GM18873 (cell line): ENCODE results near the gene MANSC1.

Source experiments
- ATAC-seq: cut with Tn5 transposase; IDR thresholded peaks from one replicate; pipeline ENCODE4 v1.9.1; 2021; ENCODE audit warnings: mild to moderate bottlenecking, moderate library complexity, moderate number of reproducible peaks; ENCODE audit not compliant: unreplicated experiment, low FRiP score

The MANSC1 gene

DNA sequence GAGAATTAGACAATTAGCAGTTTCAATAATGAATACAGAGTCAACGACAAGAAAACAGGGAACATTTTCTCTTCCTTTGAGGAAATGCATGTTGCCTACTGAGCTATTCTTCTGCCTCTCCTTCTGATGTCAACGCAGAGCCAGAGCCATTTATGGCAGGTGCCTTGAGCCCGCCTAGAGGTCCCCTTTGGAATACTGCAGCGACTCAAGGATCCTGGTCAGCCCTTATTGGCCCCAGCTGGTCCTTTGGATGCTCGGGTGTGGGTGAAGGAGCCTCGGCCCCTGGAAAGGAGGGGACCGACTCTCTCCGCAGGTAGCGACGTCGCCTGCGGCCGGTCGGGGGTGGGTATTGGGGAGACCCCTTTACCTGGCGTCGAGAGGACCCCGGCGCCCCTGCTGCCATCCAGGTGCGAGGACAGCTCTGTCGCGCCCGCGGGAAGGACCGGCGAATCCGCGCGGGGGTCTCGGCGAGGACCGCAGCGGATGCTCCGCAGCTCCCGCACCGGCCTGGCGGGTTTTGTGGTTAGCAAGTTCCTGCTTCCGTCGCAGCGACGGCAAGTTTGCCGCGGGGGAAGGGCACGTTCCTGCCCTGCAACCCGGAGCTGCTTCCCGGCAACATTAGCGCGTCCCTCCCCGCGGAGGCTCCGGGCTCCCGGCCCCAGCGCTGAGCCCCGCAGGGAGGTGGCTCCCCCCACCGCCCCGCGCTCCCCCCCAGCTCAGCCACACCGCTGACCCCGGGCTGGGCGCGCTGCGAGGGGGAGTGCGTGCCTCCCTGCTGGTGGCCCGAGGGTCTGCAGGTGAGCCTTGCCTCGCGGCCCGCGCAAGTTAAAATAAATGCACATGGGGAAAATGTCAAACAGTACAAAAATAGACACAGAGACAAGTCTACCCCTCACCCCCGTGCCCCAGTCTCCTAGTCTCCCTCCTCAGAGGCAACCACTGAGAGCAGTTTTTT, at the start of gene MANSC1:
TSS of gene MANSC1 (minus strand) at position 532 of the 955 bp plus-strand sequence. CDS start 6,928 bp downstream, outside the sequence.
- no peak for ATAC-seq

GRCh38 chr12:12399161-12399560, 49.1 kb upstream of the MANSC1 start:
- ATAC-seq: no peak

DNA sequence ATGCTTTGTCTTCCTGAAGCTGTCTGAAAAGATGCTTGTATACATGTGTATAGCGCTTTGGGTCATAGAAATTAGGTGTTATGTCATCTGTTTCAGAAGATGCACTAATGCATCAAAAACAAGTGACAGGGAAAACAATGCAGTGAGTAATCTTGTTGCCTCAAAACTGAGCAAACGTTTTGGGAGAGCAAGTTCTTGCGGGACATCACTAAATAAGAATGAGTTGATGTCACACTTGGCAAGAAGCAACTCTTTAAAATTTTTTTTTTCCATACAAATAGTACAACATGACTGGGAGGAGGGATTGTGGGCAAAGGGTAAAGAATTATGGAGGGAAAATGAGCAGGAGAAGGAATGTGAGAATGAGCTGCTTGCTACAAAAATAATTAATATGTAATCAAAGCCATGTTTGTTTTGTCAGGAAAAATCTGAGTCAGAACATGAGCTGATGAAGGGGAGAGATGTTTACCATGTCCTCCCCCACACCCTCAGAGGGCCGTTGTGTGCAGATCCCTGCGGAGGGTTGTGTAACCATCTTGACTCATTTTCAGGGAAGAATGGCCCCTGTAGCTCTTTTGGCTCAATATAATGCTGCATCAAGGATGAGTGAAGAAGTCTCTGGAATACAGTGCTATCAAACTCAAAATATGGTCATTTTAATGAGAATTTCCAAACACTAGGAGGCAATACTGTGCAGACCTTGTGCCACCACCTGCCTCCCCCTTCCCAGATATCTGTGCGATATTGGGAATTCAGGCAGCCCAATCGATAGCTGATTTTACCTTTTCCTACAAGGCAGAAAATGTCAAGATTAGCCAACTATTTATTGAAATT, 48.2 kb upstream of the MANSC1 start:
- ATAC-seq: no peak

GRCh38 chr12:12397184-12397583, 47.1 kb upstream of the MANSC1 start:
- ATAC-seq: no peak

- no peak for ATAC-seq
Observed at GRCh38 chr12:12396694-12397093, 46.7 kb upstream of the MANSC1 start.

- no peak for ATAC-seq
Observed at GRCh38 chr12:12393171-12393570, 43.1 kb upstream of the MANSC1 start.

GRCh38 chr12:12392413-12392812, 42.4 kb upstream of the MANSC1 start:
- ATAC-seq: no peak

GRCh38 chr12:12387501-12387900, 37.5 kb upstream of the MANSC1 start:
- no peak for ATAC-seq

DNA sequence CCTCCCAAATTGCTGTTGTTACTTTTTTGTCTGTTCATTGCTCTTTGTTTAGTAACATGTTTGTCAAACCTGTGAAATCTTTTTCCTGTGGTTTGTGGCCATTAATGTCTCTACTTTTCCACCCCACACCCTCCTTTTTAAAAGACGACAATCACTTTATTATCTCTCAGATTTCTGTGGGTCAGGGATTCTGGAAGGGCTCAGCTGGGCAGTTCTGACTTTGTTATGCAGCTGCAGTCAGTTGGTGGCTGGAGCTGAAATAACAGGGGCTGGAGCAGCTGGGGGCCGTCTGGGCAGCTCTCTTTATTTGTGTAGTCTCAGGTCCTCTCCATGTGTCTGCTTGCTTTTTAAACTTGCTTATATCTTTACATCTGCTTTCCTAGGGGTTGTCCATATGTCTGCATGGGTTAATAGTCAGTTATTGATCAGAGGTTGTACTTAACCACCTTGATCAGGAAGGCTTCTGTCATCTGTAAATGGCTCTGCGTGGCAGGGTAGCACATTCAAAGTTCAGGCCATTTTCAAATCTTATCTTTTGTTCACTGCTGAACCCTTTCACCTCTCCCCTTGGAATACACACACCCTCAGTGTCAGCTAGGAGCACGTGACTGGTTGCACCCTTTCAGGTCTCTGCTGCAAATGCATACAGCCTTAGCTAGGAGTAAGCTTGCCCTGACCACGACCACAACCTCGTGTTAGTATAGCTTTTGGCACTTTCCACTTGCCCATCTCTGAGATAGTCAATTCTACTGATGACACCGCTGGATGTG, 34.7 kb upstream of the MANSC1 start:
- ATAC-seq: no peak

DNA sequence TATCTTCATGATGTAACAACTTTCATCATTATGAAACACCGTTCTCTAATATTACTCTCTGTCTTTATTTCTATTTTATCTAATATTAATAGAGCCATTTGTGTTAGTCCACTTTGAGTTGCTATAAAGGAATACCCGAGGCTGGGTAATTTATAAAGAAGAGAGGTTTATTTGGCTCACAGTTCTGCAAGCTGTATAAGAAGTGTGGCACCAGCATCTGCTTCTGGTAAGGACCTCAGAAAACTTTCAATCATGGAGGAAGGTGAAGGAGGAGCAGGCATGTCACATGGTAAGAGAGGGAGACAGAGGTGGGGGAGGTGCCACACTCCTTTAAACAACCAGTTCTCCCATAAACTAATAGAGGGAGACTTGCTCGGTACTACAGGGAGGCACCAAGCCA, 31.9 kb upstream of the MANSC1 start:
- no peak for ATAC-seq

GRCh38 chr12:12380949-12381593, 31.0 kb upstream of the MANSC1 start:
- no peak for ATAC-seq

GRCh38 chr12:12379831-12380730, 30.0 kb upstream of the MANSC1 start:
- ATAC-seq: no peak

GRCh38 chr12:12378616-12379015, 28.6 kb upstream of the MANSC1 start:
- ATAC-seq: no peak

GRCh38 chr12:12376646-12377448, 26.8 kb upstream of the MANSC1 start:
- peak; percentile 66 for ATAC-seq

DNA sequence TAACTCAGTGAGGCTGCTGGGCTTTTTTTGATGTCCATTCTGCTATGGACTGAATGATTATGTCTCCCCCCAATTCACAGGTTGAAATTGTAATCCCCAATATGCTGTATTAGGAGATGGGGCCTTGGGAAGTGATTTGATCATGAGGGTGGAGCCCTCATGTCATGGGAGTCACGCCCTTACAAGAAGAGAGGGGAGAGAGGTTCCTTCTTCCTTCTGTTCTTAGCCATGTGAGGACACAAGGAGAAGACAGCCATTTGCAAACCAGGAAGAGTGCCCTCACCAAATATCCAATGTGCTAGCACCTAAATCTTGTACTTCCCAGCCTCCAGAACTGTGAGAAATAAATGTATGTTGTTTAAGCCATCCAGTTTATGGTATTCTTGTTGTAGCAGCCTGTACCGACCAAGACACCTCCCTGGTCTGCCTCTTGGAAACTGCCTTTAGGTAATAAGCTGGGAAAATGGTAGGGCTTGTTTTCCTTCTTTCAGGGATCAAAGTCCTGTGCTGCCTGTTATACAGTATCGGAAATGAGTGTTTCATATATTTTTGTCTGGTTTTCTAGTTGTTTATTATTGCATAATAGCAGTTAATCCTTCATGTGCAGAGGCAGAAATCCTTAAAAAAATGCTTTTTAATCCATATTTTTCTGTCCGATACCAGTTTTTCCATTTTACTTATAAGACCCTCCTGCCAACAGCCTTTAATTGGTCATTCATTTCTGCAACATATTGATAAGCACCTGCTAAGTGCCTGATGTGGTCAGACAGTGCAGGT, 23.1 kb upstream of the MANSC1 start:
- ATAC-seq: no peak

GRCh38 chr12:12367482-12367998, 17.5 kb upstream of the MANSC1 start:
- ATAC-seq: no peak
